ENCODE data around the gene NLGN4Y. TPM values are rescaled to one million over a fixed set of nuclear protein-coding genes. Genes with fewer than 3 reads are reported as not detected.

NLGN4Y gene
- total RNA-seq, 1 experiment from 2014 or later, result not detected

DNA sequence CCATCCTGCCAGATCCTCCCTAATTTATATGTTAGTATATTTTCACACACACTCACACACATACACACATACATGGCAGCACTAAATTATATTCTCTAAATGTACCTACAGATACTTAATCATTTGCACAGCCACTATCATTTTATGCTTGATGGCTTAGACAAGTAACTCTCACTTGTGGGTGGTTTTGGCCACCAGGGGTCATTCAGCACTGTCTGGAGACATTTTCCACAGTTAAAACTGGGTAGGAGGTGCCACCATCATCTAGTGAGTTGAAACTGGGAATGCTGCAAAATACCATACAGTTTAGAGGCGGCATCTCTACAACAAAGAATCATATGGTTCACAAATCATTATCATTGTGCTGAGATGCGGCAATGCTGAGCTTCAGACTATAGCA lies 94.2 kb downstream of the NLGN4Y start:
- H3F3A ChIP-seq (ENCODE audit: low read length, unreplicated experiment), result no peaks in the 10 kb centered on the region
- TF ChIP-seq EZH2phosphoT487 (IDR thresholded peaks at IDR 0.05; ENCODE audit: borderline replicate concordance, low read length), result no peak
- TF ChIP-seq EZH2 (IDR thresholded peaks at IDR 0.05; ENCODE audit: low read length, unreplicated experiment), result no peak
- TF ChIP-seq, protein P1, sequence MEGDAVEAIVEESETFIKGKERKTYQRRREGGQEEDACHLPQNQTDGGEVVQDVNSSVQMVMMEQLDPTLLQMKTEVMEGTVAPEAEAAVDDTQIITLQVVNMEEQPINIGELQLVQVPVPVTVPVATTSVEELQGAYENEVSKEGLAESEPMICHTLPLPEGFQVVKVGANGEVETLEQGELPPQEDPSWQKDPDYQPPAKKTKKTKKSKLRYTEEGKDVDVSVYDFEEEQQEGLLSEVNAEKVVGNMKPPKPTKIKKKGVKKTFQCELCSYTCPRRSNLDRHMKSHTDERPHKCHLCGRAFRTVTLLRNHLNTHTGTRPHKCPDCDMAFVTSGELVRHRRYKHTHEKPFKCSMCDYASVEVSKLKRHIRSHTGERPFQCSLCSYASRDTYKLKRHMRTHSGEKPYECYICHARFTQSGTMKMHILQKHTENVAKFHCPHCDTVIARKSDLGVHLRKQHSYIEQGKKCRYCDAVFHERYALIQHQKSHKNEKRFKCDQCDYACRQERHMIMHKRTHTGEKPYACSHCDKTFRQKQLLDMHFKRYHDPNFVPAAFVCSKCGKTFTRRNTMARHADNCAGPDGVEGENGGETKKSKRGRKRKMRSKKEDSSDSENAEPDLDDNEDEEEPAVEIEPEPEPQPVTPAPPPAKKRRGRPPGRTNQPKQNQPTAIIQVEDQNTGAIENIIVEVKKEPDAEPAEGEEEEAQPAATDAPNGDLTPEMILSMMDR (conservative IDR thresholded peaks at IDR 0.05; ENCODE audit: low read depth, low read length), result no peak

DNA sequence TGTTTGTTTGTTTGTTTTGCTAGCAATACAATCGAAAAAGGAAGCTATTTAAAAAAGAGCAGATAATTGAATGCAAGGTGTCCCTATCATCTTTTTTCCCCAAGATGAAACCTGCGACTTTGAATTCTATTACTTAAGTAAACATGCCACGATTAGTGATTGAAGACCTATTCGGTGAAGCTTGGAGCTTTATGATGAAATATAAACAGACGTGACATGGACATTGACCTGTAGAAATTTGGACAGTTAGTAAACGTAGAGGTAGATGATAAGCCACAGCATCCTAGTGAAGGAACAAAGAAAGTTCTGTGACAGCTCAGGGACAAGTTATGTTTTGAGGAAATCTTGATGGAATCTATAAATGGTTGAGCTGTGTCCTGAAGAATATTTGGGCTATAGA lies 103.9 kb downstream of the NLGN4Y start:
- no peak overlapping the region for H3K4me2 ChIP-seq (ENCODE audit: low read length)
- no TSS peak for BruUV-seq (replicated peaks)
- TF ChIP-seq, protein P1 (conservative IDR thresholded peaks at IDR 0.05; ENCODE audit: low read depth, low read length), result no peak
- TF ChIP-seq EZH2 (IDR thresholded peaks at IDR 0.05; ENCODE audit: low read length, unreplicated experiment) (no peak), EZH2phosphoT487 (IDR thresholded peaks at IDR 0.05; ENCODE audit: borderline replicate concordance, low read length) (no peak)
- no peak overlapping the region for H3K27ac ChIP-seq (ENCODE audit: low read length)
- no peak overlapping the region for H3K4me3 ChIP-seq (ENCODE audit: low read length)
- H3K9me2 ChIP-seq (replicated peaks; ENCODE audit: low read length), result no peaks in the 10 kb centered on the region
- H3K27me3 ChIP-seq (ENCODE audit: low read length), result no peaks in the 10 kb centered on the region
- H3K79me2 ChIP-seq (ENCODE audit: low read length), result no peaks in the 10 kb centered on the region
- H4K20me1 ChIP-seq (ENCODE audit: low read length), result no peaks in the 10 kb centered on the region
- no peaks in the 10 kb centered on the region for H3K9me3 ChIP-seq (ENCODE audit: low read length)
- no peaks in the 10 kb centered on the region for H3F3A ChIP-seq (ENCODE audit: low read length, unreplicated experiment)
- ATAC-seq (no peak), DNase-seq (no peak)
- no peaks in the 10 kb centered on the region for H3K36me3 ChIP-seq (ENCODE audit: low read depth, low read length)
- intact Hi-C loops (cut with micrococcal nuclease), result no loop called here
- no peak overlapping the region for H3K9ac ChIP-seq (ENCODE audit: low read length)
- ChIA-PET POLR2A (ENCODE audit: unreplicated experiment) (no interaction called here), CTCF (no interaction called here)
- H3K4me1 ChIP-seq (ENCODE audit: insufficient read depth, low read length), result no peaks in the 10 kb centered on the region
- no peak overlapping the region for H2AFZ ChIP-seq (ENCODE audit: low read length)

More for the DNA sequence above, 94.2 kb downstream of the NLGN4Y start:
- Histone ChIP-seq H3K4me3 (ENCODE audit: low read length) (no peak overlapping the region), H3K27me3 (ENCODE audit: low read length) (no peaks in the 10 kb centered on the region), H3K9me2 (replicated peaks; ENCODE audit: low read length) (no peaks in the 10 kb centered on the region), H3K27ac (ENCODE audit: low read length) (no peak overlapping the region), H3K36me3 (ENCODE audit: low read depth, low read length) (no peaks in the 10 kb centered on the region), H4K20me1 (ENCODE audit: low read length) (no peaks in the 10 kb centered on the region), H3K9me3 (ENCODE audit: low read length) (no peaks in the 10 kb centered on the region), H3K79me2 (ENCODE audit: low read length) (no peaks in the 10 kb centered on the region), H3K4me1 (ENCODE audit: insufficient read depth, low read length) (no peaks in the 10 kb centered on the region), H2AFZ (ENCODE audit: low read length) (no peak overlapping the region), H3K4me2 (ENCODE audit: low read length) (no peak overlapping the region), H3K9ac (ENCODE audit: low read length) (no peak overlapping the region)
- BruUV-seq (replicated peaks), result no TSS peak
- intact Hi-C loops (cut with micrococcal nuclease), result no loop called here
- ATAC-seq, result no peak
- CTCF ChIA-PET, result no interaction called here
- no peak for DNase-seq
- POLR2A ChIA-PET (ENCODE audit: unreplicated experiment), result no interaction called here

DNA sequence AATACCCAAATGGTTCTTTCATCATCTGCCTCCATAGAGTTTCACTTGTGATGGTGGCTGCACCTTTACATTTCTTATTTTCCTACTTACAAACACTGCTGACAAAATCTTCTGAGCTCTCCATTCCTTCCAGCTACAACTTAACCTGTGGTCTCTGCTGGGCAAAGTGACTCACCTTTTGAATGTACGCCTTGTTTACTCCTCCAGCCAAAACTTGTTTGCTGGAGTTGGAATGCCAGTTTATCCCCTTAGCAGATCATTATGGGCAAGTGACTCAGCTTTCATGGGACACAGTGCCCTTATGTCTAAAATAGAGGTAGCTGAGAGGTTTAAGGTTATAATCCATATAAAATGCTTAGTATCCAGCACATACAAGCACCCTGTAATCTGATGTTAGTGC lies 107.3 kb downstream of the NLGN4Y start:
- H3K27ac ChIP-seq (ENCODE audit: low read length), result no peak overlapping the region
- no peaks in the 10 kb centered on the region for H3K79me2 ChIP-seq (ENCODE audit: low read length)
- no peaks in the 10 kb centered on the region for H3K36me3 ChIP-seq (ENCODE audit: low read depth, low read length)
- TF ChIP-seq, protein P1 (conservative IDR thresholded peaks at IDR 0.05; ENCODE audit: low read depth, low read length), result no peak
- TF ChIP-seq EZH2phosphoT487 (IDR thresholded peaks at IDR 0.05; ENCODE audit: borderline replicate concordance, low read length), result no peak
- TF ChIP-seq EZH2 (IDR thresholded peaks at IDR 0.05; ENCODE audit: low read length, unreplicated experiment), result no peak
- ChIA-PET CTCF (no interaction called here), POLR2A (ENCODE audit: unreplicated experiment) (no interaction called here)
- H3F3A ChIP-seq (ENCODE audit: low read length, unreplicated experiment), result no peaks in the 10 kb centered on the region
- no peaks in the 10 kb centered on the region for H4K20me1 ChIP-seq (ENCODE audit: low read length)
- H3K27me3 ChIP-seq (ENCODE audit: low read length), result no peaks in the 10 kb centered on the region
- intact Hi-C loops (cut with micrococcal nuclease), result no loop called here
- no peak for ATAC-seq
- no peak overlapping the region for H3K9ac ChIP-seq (ENCODE audit: low read length)
- no peak overlapping the region for H3K4me2 ChIP-seq (ENCODE audit: low read length)
- no peak for DNase-seq
- H3K9me2 ChIP-seq (replicated peaks; ENCODE audit: low read length), result no peaks in the 10 kb centered on the region
- no peak overlapping the region for H3K4me3 ChIP-seq (ENCODE audit: low read length)
- no peaks in the 10 kb centered on the region for H3K4me1 ChIP-seq (ENCODE audit: insufficient read depth, low read length)
- H3K9me3 ChIP-seq (ENCODE audit: low read length), result no peaks in the 10 kb centered on the region
- no TSS peak for BruUV-seq (replicated peaks)
- H2AFZ ChIP-seq (ENCODE audit: low read length), result no peak overlapping the region
